Calu3 (cell line): ENCODE measurements around the gene MAN1C1. TPM values are rescaled to one million over a fixed set of nuclear protein-coding genes. Genes with fewer than 3 reads are reported as not detected.
"Not testable (repeated sequence)": the region's sequence is repeated elsewhere in the genome, so short reads cannot be mapped to it uniquely, and the experiment has no call there.

ENCODE experiments used
- BruUV-seq: library from RNA; stranded (reverse); fragments of 400-500 nt; replicated peaks from 2 replicates; lab custom pipeline; 2021; lab: Mats Ljungman, UMichigan
- CTCF ChIA-PET: fragments of 300-600 bp; sonication (Branson Sonifier 250); formaldehyde crosslinking; loops from one replicate; lab custom pipeline; 2022; ENCODE audit warnings: antibody characterized with exemption; lab: Charles Lee
- DNase-seq: peaks from one replicate; pipeline ENCODE4 v3.0.0; 2022
- H3K27ac Mint-ChIP-seq: one replicate; pipeline ENCODE4 v1.8.0; 2022; ENCODE audit warnings: mixed read lengths; ENCODE audit not compliant: unreplicated experiment
- H3K27me3 Mint-ChIP-seq: one replicate; pipeline ENCODE4 v1.8.0; 2022; ENCODE audit warnings: mixed read lengths; ENCODE audit not compliant: unreplicated experiment
- H3K36me3 Mint-ChIP-seq: one replicate; pipeline ENCODE4 v1.8.0; 2022; ENCODE audit warnings: mild to moderate bottlenecking, moderate library complexity, mixed read lengths; ENCODE audit not compliant: insufficient read depth, unreplicated experiment
- H3K4me1 Mint-ChIP-seq: one replicate; pipeline ENCODE4 v1.8.0; 2022; ENCODE audit warnings: mild to moderate bottlenecking, low read depth, mixed read lengths; ENCODE audit not compliant: unreplicated experiment
- H3K4me3 Mint-ChIP-seq: one replicate; pipeline ENCODE4 v1.8.0; 2022; ENCODE audit warnings: mild to moderate bottlenecking, low read depth, moderate library complexity, mixed read lengths; ENCODE audit not compliant: unreplicated experiment
- H3K9me3 Mint-ChIP-seq: one replicate; pipeline ENCODE4 v1.8.0; 2022; ENCODE audit warnings: low read depth, mixed read lengths; ENCODE audit not compliant: unreplicated experiment
- intact Hi-C: fragments of 100-400 bp; cut with micrococcal nuclease; formaldehyde crosslinking; loops from one replicate; pipeline ENCODE4 v1.10.0; 2022; ENCODE audit not compliant: unreplicated experiment
- total RNA-seq: library from RNA; stranded (reverse); gene quantifications from 2 replicates; pipeline ENCODE4 v1.2.3, GENCODE V29; 2022
- TF ChIP-seq, protein P1 (sequence below): fragments of 200-600 bp; IDR thresholded peaks from one replicate; pipeline ENCODE4 v1.8.0; 2022; ENCODE audit warnings: antibody characterized with exemption; ENCODE audit not compliant: unreplicated experiment

MAN1C1 gene
- total RNA-seq, 1 experiment from 2014 or later = 0.14 TPM

DNA sequence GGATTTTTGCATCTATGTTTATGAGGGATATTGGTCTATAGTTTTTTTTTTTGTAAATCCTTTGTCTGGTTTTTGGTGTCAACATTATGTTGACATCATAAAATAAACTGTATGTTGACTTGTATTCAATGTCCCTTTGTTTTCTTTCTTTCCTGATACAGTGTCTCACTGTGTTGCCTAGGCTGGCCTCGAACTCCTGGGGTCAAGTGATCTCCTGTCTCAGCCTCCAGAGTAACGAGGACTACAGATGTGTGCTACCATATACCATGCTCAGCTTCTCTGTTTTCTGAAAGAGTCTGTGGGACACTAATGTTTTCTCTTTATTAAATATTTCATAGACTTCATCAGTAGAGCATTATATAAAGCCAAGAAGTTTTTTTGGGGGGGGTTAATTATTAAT, 18.3 kb downstream of the MAN1C1 start:
- TF ChIP-seq, protein P1, sequence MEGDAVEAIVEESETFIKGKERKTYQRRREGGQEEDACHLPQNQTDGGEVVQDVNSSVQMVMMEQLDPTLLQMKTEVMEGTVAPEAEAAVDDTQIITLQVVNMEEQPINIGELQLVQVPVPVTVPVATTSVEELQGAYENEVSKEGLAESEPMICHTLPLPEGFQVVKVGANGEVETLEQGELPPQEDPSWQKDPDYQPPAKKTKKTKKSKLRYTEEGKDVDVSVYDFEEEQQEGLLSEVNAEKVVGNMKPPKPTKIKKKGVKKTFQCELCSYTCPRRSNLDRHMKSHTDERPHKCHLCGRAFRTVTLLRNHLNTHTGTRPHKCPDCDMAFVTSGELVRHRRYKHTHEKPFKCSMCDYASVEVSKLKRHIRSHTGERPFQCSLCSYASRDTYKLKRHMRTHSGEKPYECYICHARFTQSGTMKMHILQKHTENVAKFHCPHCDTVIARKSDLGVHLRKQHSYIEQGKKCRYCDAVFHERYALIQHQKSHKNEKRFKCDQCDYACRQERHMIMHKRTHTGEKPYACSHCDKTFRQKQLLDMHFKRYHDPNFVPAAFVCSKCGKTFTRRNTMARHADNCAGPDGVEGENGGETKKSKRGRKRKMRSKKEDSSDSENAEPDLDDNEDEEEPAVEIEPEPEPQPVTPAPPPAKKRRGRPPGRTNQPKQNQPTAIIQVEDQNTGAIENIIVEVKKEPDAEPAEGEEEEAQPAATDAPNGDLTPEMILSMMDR = no peak
- H3K27me3 Mint-ChIP-seq = peaks cover 68% of the 10 kb centered on the region

DNA sequence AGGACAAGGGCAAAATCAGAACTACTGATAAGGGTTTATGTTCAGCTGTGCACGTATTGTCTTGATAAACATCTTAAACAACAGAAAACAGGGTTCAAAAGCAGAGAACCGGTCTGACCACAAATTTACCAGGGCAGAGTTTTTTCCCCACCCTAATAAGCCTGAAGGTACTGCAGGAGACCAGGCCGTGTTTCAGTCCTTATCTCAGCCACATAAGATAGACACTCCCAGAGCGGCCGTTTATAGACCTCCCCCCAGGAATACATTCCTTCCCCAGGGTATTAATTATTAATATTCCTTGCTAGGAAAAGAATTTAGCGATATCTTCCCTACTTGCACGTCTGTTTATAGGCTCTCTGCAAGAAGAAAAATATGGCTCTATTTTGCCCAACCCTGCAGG, 19.6 kb downstream of the MAN1C1 start:
- H3K9me3 Mint-ChIP-seq, H3K27ac Mint-ChIP-seq, H3K36me3 Mint-ChIP-seq, H3K4me3 Mint-ChIP-seq, intact Hi-C loops, BruUV-seq, DNase-seq, CTCF ChIA-PET, H3K4me1 Mint-ChIP-seq: not testable (repeated sequence)
- peaks cover 70% of the 10 kb centered on the region for H3K27me3 Mint-ChIP-seq

More for the DNA sequence above, 18.3 kb downstream of the MAN1C1 start:
- H3K4me3 Mint-ChIP-seq = no peak overlapping the region
- peaks cover 3% of the 10 kb centered on the region for H3K9me3 Mint-ChIP-seq
- H3K36me3 Mint-ChIP-seq = no peaks in the 10 kb centered on the region
- DNase-seq = no peak
- BruUV-seq = no TSS peak
- CTCF ChIA-PET = no interaction called here
- H3K4me1 Mint-ChIP-seq = no peaks in the 10 kb centered on the region
- intact Hi-C loops = no loop called here
- H3K27ac Mint-ChIP-seq = no peak overlapping the region

DNA sequence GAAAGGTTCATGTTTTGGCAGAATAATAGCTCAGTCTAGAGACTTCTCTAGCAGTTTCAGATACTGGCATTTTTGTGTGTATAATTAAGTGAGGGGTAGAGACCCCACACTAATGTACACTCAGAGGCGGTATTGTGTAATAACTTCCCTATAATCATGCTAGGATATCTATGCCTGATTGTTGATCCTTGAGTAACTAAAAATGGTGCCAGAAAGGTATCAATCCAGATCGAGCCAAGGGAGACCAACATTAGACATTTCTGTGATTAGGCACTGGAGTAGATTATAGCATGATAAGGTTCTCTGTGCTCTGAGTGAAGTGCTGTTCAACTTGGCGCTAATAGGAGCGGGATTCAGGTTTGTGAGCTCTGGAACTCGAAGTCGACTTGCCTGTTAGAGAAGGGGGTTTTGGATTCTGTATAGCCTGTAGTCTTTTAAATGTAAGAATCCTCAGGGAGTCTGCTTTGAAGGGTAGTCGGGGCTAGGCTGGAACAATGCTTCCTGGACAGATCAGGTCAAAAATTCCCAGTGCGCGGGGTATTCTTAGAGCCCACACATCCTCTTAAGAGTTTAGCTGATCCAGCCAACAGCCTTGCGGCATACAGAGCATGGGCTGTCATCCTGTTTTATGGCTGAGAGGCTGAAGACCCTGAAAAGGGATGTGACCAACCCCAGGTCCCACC, 24.2 kb downstream of the MAN1C1 start:
- no peak overlapping the region for H3K4me3 Mint-ChIP-seq
- CTCF ChIA-PET = no interaction called here

DNA sequence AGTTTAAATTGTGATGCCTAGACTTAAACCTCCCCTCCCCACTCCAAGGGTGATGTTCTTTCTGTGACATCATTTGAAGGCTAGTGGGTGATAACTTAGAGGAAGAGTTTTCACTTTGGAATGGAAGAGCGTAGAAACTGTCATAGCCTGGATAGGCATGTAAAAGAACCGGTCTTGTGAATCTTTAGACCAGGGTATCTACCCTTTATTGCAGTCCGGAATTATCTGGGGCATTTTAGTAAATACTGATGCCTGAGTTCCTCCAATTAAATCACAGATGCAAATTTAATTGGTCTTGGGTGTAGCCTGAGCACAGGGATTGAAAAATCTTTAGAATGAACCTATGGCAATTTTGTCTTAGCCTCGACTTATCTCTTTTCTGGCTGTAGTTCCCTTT, 24.7 kb downstream of the MAN1C1 start:
- intact Hi-C loops = no loop called here
- CTCF ChIA-PET = no interaction called here
- no peak for DNase-seq
- Mint-ChIP-seq H3K27ac (no peak overlapping the region), H3K4me3 (no peak overlapping the region), H3K27me3 (peaks cover 77% of the 10 kb centered on the region), H3K9me3 (peaks cover 3% of the 10 kb centered on the region), H3K4me1 (no peaks in the 10 kb centered on the region), H3K36me3 (no peaks in the 10 kb centered on the region)
- BruUV-seq = no TSS peak
- TF ChIP-seq, protein P1 = no peak

More for the DNA sequence above, 24.2 kb downstream of the MAN1C1 start:
- Mint-ChIP-seq H3K27ac (no peak overlapping the region), H3K27me3 (peaks cover 74% of the 10 kb centered on the region), H3K9me3 (peaks cover 3% of the 10 kb centered on the region), H3K36me3 (no peaks in the 10 kb centered on the region), H3K4me1 (no peaks in the 10 kb centered on the region)
- BruUV-seq = no TSS peak
- TF ChIP-seq, protein P1 = no peak
- intact Hi-C loops = no loop called here
- DNase-seq = no peak

DNA sequence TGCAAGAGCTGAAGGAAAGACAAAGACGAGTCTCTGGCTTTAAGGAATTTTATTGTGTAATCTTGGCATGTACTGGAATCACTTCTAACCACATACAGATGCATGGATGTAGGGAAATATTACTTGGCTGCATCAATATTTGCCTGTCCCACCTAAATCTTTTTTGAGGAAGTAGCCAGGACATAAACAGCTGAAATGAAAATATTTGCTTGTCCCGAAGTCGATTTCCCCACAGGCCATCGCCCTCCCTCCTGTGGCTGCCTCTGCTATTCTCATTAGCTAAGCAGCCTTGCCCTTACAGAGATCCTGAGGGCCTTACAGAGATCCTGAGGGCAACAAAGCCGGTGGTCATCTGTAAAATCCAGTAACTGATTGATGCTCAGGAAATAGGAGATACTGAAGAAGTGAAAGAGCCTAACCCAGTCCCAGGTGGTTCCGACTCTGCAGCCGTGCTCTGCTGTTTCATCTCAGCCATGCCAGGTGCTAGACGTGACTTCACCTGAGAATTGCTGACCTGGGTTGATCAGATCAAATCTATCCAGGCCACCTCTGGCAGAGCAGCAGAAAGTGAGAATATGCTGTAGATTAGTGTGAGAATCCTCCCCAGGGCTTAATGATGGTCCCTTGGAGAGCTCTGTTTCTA, 25.5 kb downstream of the MAN1C1 start:
- peaks cover 84% of the 10 kb centered on the region for H3K27me3 Mint-ChIP-seq
- CTCF ChIA-PET = no interaction called here

More for the DNA sequence above, 25.5 kb downstream of the MAN1C1 start:
- BruUV-seq = no TSS peak
- H3K4me3 Mint-ChIP-seq = no peak overlapping the region
- peaks cover 3% of the 10 kb centered on the region for H3K9me3 Mint-ChIP-seq
- no peak for DNase-seq
- H3K36me3 Mint-ChIP-seq = no peaks in the 10 kb centered on the region
- H3K4me1 Mint-ChIP-seq = no peaks in the 10 kb centered on the region
- intact Hi-C loops = no loop called here
- no peak overlapping the region for H3K27ac Mint-ChIP-seq
- TF ChIP-seq, protein P1 = no peak
